Type B pancreatic cell (in vitro differentiated cells): ENCODE measurements around the gene PTCH1. TPM values are rescaled to one million over a fixed set of nuclear protein-coding genes. Genes with fewer than 3 reads are reported as not detected.
A peak's percentile ranks its signal among the peaks of the same experiment; 100 is the strongest.

Experiments
- DNase-seq: peaks from one replicate; pipeline ENCODE4 v3.0.0; 2021; ENCODE audit warnings: mixed read lengths; ENCODE audit not compliant: unreplicated experiment; ENCODE audit errors: extremely low spot score
- H3K27ac Mint-ChIP-seq: 2 replicates; pipeline ENCODE4 v1.8.0; 2021; ENCODE audit warnings: mild to moderate bottlenecking, mixed read lengths
- H3K27me3 Mint-ChIP-seq: 2 replicates; pipeline ENCODE4 v1.8.0; 2021; ENCODE audit warnings: mixed read lengths
- H3K36me3 Mint-ChIP-seq: 2 replicates; pipeline ENCODE4 v1.8.0; 2021; ENCODE audit warnings: mixed read lengths
- H3K4me1 Mint-ChIP-seq: one replicate; pipeline ENCODE4 v1.8.0; 2021; ENCODE audit warnings: mixed read lengths; ENCODE audit not compliant: unreplicated experiment
- H3K4me3 Mint-ChIP-seq: 2 replicates; pipeline ENCODE4 v1.8.0; 2021; ENCODE audit warnings: mild to moderate bottlenecking, mixed read lengths
- H3K9me3 Mint-ChIP-seq: 2 replicates; pipeline ENCODE4 v1.8.0; 2021; ENCODE audit warnings: mixed read lengths
- CTCF ChIP-seq: fragments of 200-600 bp; sonication (generic); conservative IDR thresholded peaks from 2 replicates; pipeline ENCODE4 v1.5.0; 2021; ENCODE audit warnings: antibody characterized with exemption, mild to moderate bottlenecking
- total RNA-seq: library from RNA; stranded (reverse); gene quantifications from 2 replicates; pipeline ENCODE4 v1.2.1, GENCODE V29; 2021; ENCODE audit warnings: low replicate concordance

Gene PTCH1
- total RNA-seq, 1 donor from 2014 or later: 123 TPM

- peak overlapping the region; percentile 95 for H3K27ac Mint-ChIP-seq
- peaks cover 5% of the 10 kb centered on the region for H3K36me3 Mint-ChIP-seq
- H3K27me3 Mint-ChIP-seq: peaks cover 20% of the 10 kb centered on the region
- H3K4me3 Mint-ChIP-seq: peak overlapping the region; percentile 99
- no peaks in the 10 kb centered on the region for H3K9me3 Mint-ChIP-seq
- peaks cover 28% of the 10 kb centered on the region for H3K4me1 Mint-ChIP-seq
- DNase-seq: no peak
- no peak for TF ChIP-seq CTCF
Observed at GRCh38 chr9:95508242-95508967, 8.4 kb downstream of the PTCH1 start.

DNA sequence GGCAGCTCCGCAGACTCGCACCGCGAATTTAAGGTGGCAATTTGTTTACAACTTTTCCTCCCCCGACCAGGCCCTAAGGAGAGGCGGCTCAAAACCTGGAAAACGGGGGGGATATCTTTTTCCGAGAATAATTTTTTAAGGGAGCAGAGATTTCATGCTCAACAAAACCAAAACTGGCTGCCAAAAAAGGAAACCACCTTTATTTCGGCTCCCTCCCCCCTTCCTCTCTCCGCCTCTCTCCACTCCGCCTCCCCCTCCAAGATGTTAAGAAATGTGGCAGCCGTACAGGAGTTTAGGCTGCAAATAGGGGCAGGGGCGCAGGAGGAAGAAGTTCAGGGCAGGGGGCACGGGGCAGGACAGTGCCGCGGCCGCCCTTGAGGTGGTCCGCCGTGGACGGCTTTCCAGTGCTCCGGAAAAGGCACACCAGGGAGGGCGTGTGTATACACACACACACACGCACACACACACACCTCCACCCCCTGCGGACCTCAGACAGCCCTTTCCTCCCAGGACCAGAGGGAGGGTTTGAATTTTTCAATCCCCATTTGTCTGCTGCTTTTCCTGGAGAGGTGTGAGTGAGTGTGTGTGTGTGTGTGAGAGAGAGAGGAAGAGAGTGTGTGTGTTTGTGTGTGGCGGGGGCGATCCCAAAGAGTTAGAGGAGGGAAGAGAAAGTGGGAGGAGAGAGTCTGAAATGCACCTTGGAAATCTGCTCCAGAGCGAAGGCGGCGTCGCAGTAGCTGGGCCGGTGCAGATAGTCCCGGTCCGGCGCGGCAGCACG, 9.1 kb downstream of the PTCH1 start:
- DNase-seq: no peak
- H3K27me3 Mint-ChIP-seq: peaks cover 13% of the 10 kb centered on the region
- H3K4me3 Mint-ChIP-seq: peak overlapping the region; percentile 99
- H3K9me3 Mint-ChIP-seq: no peaks in the 10 kb centered on the region
- H3K36me3 Mint-ChIP-seq: peaks cover 10% of the 10 kb centered on the region
- H3K4me1 Mint-ChIP-seq: peaks cover 28% of the 10 kb centered on the region
- TF ChIP-seq CTCF: no peak
- H3K27ac Mint-ChIP-seq: peak overlapping the region; percentile 95

- H3K27ac Mint-ChIP-seq: peak overlapping the region; percentile 95
- H3K4me1 Mint-ChIP-seq: peaks cover 26% of the 10 kb centered on the region
- peaks cover 5% of the 10 kb centered on the region for H3K27me3 Mint-ChIP-seq
- DNase-seq: peak; percentile 76
- no peaks in the 10 kb centered on the region for H3K9me3 Mint-ChIP-seq
- TF ChIP-seq CTCF: no peak
- peak overlapping the region; percentile 99 for H3K4me3 Mint-ChIP-seq
- H3K36me3 Mint-ChIP-seq: peaks cover 16% of the 10 kb centered on the region
Observed at GRCh38 chr9:95506678-95507463, 9.9 kb downstream of the PTCH1 start.

DNA sequence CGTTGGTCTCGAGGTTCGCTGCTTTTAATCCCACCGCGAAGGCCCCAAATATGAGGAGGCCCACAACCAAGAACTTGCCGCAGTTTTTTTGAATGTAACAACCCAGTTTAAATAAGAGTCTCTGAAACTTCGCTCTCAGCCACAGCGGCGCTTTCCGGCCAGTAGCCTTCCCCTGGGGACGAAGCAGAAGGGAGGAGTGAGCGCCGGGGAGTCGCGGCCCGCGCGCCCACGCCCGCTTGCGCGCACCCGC, 10.4 kb downstream of the PTCH1 start:
- Mint-ChIP-seq H3K27me3 (peaks cover under 1% of the 10 kb centered on the region), H3K4me3 (peak overlapping the region; percentile 99), H3K27ac (peak overlapping the region; percentile 95), H3K9me3 (no peaks in the 10 kb centered on the region), H3K4me1 (peaks cover 30% of the 10 kb centered on the region), H3K36me3 (peaks cover 19% of the 10 kb centered on the region)
- TF ChIP-seq CTCF: no peak
- DNase-seq: no peak

DNA sequence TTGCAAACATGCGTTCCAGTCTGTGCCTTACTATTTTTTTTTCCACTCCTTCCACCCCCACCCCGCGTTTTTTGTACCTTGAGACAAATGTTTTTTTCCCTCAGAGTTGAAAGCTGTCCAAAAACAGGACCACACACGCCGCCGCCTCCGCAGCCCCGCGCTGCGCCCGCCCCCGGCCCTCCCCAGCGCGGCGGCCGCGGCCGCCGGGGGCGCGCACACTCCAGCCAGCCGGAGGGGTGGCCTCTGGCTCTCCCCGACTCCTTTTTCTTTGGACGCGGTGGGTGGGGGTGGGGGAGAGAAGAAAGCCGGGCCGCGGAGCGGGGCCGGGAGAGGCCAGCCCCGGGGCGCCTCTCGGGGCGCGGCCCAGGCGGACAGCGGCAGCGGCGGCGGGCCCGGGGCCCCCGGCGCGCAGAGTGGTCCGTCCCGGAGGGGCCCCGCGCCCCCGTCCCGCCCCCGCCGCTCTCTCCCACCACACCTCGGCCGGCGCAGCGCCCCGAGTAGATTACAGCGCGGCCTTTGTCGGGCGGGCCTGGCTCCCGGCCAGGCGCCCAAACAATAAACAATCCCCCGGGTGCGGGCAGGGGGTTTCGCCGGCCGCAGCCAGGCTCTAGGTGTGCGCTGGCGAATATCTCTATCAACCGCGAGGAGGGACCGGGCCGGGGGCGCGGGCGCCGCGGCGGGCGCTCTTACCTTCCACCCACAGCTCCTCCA, 10.9 kb downstream of the PTCH1 start:
- peaks cover 23% of the 10 kb centered on the region for H3K36me3 Mint-ChIP-seq
- H3K9me3 Mint-ChIP-seq: no peaks in the 10 kb centered on the region
- H3K27ac Mint-ChIP-seq: peak overlapping the region; percentile 95
- no peaks in the 10 kb centered on the region for H3K27me3 Mint-ChIP-seq
- TF ChIP-seq CTCF: no peak
- H3K4me1 Mint-ChIP-seq: peaks cover 33% of the 10 kb centered on the region
- DNase-seq: peak; percentile 83
- peak overlapping the region; percentile 99 for H3K4me3 Mint-ChIP-seq
